GM10266 (cell line): Measurements from ENCODE around the gene RINL.

Source experiments
- DNase-seq: peaks from one replicate; pipeline ENCODE4 v3.0.0; 2012; ENCODE audit errors: extremely low spot score
- TF ChIP-seq, protein P1 (sequence below): IDR thresholded peaks from 2 replicates; pipeline ENCODE4 v1.5.1; 2012; ENCODE audit warnings: mild to moderate bottlenecking, low read depth; ENCODE audit not compliant: control insufficient read depth, insufficient read depth; ENCODE audit errors: missing control alignments

Gene RINL

DNA sequence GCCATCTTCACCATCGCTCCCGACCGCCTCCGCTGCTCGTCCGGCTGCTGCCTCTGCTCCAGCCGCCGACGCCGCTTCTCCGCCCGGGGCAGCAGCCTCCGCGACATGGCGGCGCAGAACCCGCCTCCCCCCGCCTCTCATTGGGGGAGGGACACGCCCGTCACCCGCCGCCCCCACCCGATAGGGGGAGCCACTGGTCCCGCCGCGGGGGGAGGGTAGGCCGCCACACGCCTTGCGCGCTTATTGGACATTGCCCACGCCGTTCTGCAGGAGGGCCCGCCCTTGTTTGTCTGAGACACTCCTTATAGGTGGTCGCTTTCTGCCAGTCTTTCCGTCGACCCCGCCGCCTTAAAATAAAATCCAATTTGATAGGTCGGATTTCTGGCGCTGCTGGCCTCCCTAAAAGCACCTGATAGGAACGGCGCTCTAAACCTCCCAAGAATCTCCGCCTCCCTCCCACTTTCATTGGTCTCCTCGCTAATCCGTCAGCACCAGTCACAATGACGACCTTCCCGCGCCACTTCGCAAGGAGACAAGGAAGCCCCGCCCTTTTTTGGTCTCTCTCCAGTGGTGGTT lies 28.1 kb downstream of the RINL start, which contains the start of gene HNRNPL:
Gene HNRNPL, minus strand, starts transcription at position 127 of the 576 bp plus-strand sequence. Its CDS starts 20 bp downstream, at position 107.
- peak; percentile 98 for DNase-seq
- TF ChIP-seq, protein P1, sequence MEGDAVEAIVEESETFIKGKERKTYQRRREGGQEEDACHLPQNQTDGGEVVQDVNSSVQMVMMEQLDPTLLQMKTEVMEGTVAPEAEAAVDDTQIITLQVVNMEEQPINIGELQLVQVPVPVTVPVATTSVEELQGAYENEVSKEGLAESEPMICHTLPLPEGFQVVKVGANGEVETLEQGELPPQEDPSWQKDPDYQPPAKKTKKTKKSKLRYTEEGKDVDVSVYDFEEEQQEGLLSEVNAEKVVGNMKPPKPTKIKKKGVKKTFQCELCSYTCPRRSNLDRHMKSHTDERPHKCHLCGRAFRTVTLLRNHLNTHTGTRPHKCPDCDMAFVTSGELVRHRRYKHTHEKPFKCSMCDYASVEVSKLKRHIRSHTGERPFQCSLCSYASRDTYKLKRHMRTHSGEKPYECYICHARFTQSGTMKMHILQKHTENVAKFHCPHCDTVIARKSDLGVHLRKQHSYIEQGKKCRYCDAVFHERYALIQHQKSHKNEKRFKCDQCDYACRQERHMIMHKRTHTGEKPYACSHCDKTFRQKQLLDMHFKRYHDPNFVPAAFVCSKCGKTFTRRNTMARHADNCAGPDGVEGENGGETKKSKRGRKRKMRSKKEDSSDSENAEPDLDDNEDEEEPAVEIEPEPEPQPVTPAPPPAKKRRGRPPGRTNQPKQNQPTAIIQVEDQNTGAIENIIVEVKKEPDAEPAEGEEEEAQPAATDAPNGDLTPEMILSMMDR = peak; percentile 53

DNA sequence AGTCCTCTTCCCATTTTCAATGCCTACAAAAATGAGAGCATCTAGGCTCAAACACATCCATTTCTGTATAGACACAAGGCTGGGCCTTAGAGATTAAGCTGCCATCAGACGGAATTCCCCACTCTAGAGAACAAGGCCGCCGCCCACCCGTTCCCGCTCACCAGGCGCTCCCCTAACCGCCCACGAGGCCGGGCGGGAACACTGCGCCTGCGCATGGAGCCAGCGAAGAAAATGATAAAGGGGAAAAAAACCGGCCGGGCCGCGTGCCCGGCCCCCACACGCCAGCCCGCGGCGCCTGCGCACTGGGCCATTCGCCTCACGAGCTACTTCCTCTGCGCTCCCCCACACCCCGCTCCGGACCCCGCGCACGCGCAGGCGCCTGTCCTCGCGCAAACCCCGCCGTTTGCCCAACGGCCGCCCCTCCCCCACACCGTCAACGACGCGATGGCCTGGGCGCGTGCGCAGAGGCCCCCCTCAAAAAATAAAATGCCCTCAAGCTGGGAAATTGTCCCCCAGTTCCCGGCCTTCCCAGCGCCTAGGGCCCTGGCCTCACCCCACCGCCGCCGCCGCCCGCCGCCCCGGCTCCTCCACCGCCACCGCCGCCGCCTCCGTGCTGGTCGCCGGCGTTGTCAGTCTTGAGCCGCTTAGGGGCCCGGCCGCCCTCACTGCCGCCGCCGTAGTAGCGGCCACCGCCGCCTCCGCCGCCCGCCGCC lies 28.8 kb downstream of the RINL start:
- TF ChIP-seq, protein P1 = no peak
- peak; percentile 98 for DNase-seq

DNA sequence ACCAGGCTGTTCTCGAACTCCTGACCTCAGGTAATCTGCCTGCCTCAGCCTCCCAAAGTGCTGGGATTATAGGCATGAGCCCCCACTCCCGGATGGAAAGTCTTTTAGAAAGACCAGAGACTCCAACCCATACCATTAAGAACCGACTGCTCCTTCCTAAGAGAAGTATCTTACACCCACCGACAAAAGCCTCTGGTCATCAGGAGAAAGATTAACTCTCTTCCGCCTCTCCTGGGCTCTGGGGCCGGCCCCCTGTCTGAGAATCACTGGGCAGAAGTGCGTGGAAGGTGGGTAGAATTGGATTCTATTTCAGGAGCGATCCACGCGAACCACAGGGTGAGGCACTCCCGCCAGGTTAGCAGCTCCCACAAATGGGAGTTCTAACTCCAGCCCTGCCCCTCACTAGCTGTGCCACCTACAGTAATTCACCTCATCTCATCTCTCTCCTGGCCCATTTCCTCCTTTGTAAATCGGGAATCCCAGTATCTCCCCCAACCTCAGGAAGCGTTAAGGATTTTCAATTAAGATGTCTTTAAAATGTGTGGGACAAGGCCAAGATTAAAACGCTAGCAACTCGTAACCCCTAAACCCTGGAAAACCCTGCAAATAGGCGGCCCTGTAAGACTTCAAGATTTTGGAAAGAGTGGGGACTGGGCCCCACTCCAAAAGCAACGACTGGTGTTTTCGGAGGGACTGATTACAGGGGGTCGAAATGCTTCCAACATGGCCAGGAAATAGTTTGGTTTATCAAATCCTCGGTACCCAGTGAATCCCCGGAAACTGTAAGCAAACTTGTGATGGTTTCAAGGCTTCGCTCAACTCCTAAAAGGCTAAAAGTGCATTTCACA lies 29.6 kb downstream of the RINL start:
- TF ChIP-seq, protein P1 = no peak
- no peak for DNase-seq

DNA sequence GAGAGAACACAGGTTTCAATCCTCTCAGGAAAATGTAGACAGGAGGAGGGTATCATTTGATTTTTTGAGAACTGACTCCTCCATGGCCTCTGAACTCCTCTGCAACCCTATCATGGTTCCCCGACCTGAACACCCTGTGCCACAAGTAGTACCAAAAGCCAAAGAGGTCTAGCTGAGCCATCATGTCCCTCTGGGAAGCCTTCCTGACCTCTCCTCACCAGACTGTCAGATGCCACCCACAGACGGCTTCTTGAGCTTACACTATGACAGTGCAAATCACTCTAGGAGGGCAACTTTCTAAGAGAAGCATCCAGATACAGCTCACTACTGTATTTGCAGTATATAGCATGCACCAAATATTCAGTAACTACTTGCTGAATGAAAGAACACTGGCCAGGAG lies 32.0 kb downstream of the RINL start:
- TF ChIP-seq, protein P1 = no peak
- no peak for DNase-seq

DNA sequence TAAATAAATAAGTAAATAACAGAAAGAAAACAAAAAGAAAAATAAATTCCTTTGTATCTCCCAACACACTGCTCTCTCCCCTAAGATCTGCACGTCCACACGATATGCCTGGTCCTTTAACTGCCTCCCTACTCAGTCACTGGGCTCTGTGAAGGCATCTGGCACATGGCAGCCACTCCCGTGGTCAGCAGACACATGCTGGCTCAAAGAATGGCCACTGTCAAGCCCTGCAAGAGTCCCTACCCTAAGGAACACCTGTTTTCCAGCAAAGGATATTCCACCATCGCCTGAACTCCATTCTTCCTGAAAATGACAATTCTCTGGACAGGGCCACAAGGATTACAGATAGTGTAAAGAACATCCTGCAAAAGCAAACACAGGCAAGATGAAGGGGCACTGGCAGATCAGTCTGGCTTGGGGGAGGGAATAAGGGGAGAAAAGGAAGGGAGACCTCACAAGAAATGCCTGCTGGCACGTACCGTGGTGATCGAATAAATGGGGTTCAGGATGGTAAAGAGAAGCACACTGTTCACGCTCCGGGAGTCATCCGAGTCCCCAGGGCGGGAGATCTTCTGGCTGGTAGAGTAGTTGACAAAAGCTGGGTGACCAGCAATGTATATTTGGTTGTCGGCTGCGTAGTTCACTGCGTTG lies 32.6 kb downstream of the RINL start:
- TF ChIP-seq, protein P1 = no peak
- no peak for DNase-seq

DNA sequence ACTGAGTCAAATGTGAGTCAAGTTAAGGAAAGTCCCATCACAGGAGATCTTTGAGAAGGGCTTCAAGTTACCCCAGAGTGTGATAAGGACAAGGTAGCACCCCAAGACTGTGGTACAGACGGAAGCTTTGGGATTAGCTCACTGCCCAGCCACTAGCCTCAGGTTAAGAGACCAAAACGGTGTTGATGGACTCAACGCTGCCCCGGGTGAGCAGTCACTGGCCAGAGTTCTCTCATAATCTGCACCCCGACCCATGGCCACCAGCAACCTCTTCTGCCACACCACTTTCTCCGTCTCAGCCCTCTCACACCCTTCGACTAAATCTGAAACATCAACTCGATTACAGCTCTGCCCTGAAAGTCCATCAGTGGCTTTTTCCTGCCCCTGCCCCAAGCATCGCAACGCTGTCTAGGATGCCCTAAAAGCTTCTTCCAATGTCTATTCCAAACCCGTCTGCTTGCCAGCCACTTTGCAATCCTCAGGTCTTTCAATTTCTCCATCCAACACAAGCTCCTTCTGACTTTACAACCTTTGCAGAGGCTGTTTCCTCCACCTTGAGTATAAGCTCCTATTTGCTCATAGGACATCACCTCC lies 33.9 kb downstream of the RINL start:
- TF ChIP-seq, protein P1 = no peak
- DNase-seq = no peak
